WTC11 (cell line): Measurements from ENCODE around the gene RPL9.

Experiments used
- GTF2I ChIP-seq: fragments of 250-450 bp; sonication (Bioruptor Pico); conservative IDR thresholded peaks from 2 replicates; pipeline ENCODE4 v1.4.0; 2021; ENCODE audit warnings: mild to moderate bottlenecking
- TF ChIP-seq, protein P1 (sequence below): fragments of 250-450 bp; sonication (Bioruptor Pico); IDR thresholded peaks from 2 replicates; pipeline ENCODE4 v2.1.2; 2022; ENCODE audit warnings: mild to moderate bottlenecking, moderate library complexity

- TF ChIP-seq, protein P1, sequence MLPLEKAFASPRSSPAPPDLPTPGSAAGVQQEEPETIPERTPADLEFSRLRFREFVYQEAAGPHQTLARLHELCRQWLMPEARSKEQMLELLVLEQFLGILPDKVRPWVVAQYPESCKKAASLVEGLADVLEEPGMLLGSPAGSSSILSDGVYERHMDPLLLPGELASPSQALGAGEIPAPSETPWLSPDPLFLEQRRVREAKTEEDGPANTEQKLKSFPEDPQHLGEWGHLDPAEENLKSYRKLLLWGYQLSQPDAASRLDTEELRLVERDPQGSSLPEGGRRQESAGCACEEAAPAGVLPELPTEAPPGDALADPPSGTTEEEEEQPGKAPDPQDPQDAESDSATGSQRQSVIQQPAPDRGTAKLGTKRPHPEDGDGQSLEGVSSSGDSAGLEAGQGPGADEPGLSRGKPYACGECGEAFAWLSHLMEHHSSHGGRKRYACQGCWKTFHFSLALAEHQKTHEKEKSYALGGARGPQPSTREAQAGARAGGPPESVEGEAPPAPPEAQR (CRISPR knock-in tag), result no peak
- TF ChIP-seq GTF2I, result no peak
Observed at GRCh38 chr4:39504538-39504937, 45.8 kb upstream of the RPL9 start.
